Measurements from ENCODE around the gene TNS3. TPM values are rescaled to one million over a fixed set of nuclear protein-coding genes. Genes with fewer than 3 reads are reported as not detected.
A peak's percentile ranks its signal among the peaks of the same experiment; 100 is the strongest.

TNS3 gene
- polyA plus RNA-seq, 3 donors, result 5.2 to 30.3 (median 7.9) TPM

- no peak for DNase-seq
- 100% methylated on average over 2 of the region's 4 CpGs for WGBS (ENCODE audit: insufficient coverage)
- Histone ChIP-seq H3K36me3 (replicated peaks in 1 of 2; ENCODE audit: control insufficient read depth in 1 of 2, insufficient read depth in 2 of 2, low read length in 2 of 2) (no peaks in the 10 kb centered on the region), H3K27ac (ENCODE audit: low read depth in 1 of 2, low read length in 2 of 2) (no peak overlapping the region), H3K27me3 (ENCODE audit: control insufficient read depth in 2 of 2, insufficient read depth in 2 of 2, low read length in 2 of 2) (no peaks in the 10 kb centered on the region), H3K4me2 (replicated peaks; ENCODE audit: extremely low read depth, low read length, poor library complexity, severe bottlenecking) (no peak overlapping the region), H3K4me3 (replicated peaks in 1 of 3; ENCODE audit: low read depth in 2 of 3, low read length in 3 of 3) (no peak overlapping the region), H3K9ac (ENCODE audit: insufficient read depth, low read length, poor library complexity, severe bottlenecking) (no peak overlapping the region), H4K20me1 (ENCODE audit: insufficient read depth, low read length) (no peaks in the 10 kb centered on the region), H3K9me3 (replicated peaks in 1 of 2; ENCODE audit: control insufficient read depth in 1 of 2, insufficient read depth in 1 of 2, low read length in 2 of 2) (no peaks in the 10 kb centered on the region), H3K79me2 (ENCODE audit: insufficient read depth, low read length) (no peaks in the 10 kb centered on the region), H3K4me1 (ENCODE audit: control insufficient read depth in 1 of 2, insufficient read depth in 2 of 2, low read length in 2 of 2) (no peaks in the 10 kb centered on the region), H2AFZ (ENCODE audit: insufficient read depth, low read depth, low read length, poor library complexity, severe bottlenecking) (no peak overlapping the region)
- no peak for TF ChIP-seq CTCF (IDR thresholded peaks at IDR 0.05)
- H3K4me3 Mint-ChIP-seq, result no peak overlapping the region
- intact Hi-C loops (cut with micrococcal nuclease), result loop anchor here (2.0 to 5.0 kb wide), 2 partner anchors 552 to 553 kb away; no protein-coding TSS in a partner anchor
- no peaks in the 10 kb centered on the region for H3K36me3 Mint-ChIP-seq
- H3K27me3 Mint-ChIP-seq (ENCODE audit: low read depth in 3 of 3), result peaks cover 0 to 5% (median 0%) of the 10 kb centered on the region in 3 donors
- H3K4me1 Mint-ChIP-seq, result peaks cover 10% of the 10 kb centered on the region
- no peak overlapping the region for H3K27ac Mint-ChIP-seq
- peaks cover 0 to 3% (median 0%) of the 10 kb centered on the region in 7 donors for H3K9me3 Mint-ChIP-seq
These were observed 316.3 kb downstream of the TNS3 start for GRCh38 chr7:47265621-47266020.

GRCh38 chr7:47264021-47264651 is 317.8 kb downstream of the TNS3 start:
- no peaks in the 10 kb centered on the region for H3K79me2 ChIP-seq (ENCODE audit: insufficient read depth, low read length)
- no peak overlapping the region for H2AFZ ChIP-seq (ENCODE audit: insufficient read depth, low read depth, low read length, poor library complexity, severe bottlenecking)
- no peak for DNase-seq
- Mint-ChIP-seq H3K9me3 (peaks cover 0 to 3% (median 0%) of the 10 kb centered on the region in 7 donors), H3K4me1 (peaks cover 4% of the 10 kb centered on the region), H3K4me3 (no peak overlapping the region), H3K36me3 (peaks cover 0 to 4% of the 10 kb centered on the region in 2 donors), H3K27ac (peak overlapping the region in 1 of 7 donors; percentile 60), H3K27me3 (ENCODE audit: low read depth in 3 of 3) (peaks cover 0 to 5% (median 0%) of the 10 kb centered on the region in 3 donors)
- intact Hi-C loops (cut with micrococcal nuclease), result no loop called here
- no peaks in the 10 kb centered on the region for H3K36me3 ChIP-seq (replicated peaks in 1 of 2; ENCODE audit: control insufficient read depth in 1 of 2, insufficient read depth in 2 of 2, low read length in 2 of 2)
- no peaks in the 10 kb centered on the region for H3K27me3 ChIP-seq (ENCODE audit: control insufficient read depth in 2 of 2, insufficient read depth in 2 of 2, low read length in 2 of 2)
- no peak for TF ChIP-seq CTCF (IDR thresholded peaks at IDR 0.05)
- H4K20me1 ChIP-seq (ENCODE audit: insufficient read depth, low read length), result no peaks in the 10 kb centered on the region
- H3K9me3 ChIP-seq (replicated peaks in 1 of 2; ENCODE audit: control insufficient read depth in 1 of 2, insufficient read depth in 1 of 2, low read length in 2 of 2), result no peaks in the 10 kb centered on the region
- 94% methylated on average over 4 of the region's 8 CpGs for WGBS (ENCODE audit: insufficient coverage)
- H3K27ac ChIP-seq (ENCODE audit: low read depth in 1 of 2, low read length in 2 of 2), result no peak overlapping the region
- no peak overlapping the region for H3K4me2 ChIP-seq (replicated peaks; ENCODE audit: extremely low read depth, low read length, poor library complexity, severe bottlenecking)
- no peak overlapping the region for H3K4me3 ChIP-seq (replicated peaks in 1 of 3; ENCODE audit: low read depth in 2 of 3, low read length in 3 of 3)
- H3K9ac ChIP-seq (ENCODE audit: insufficient read depth, low read length, poor library complexity, severe bottlenecking), result no peak overlapping the region
- H3K4me1 ChIP-seq (ENCODE audit: control insufficient read depth in 1 of 2, insufficient read depth in 2 of 2, low read length in 2 of 2), result no peaks in the 10 kb centered on the region

Data from CD14-positive monocyte (primary cell).